HG03565 (cell line): Measurements from ENCODE around the gene ANGPTL4.
"Not testable (repeated sequence)": the region's sequence is repeated elsewhere in the genome, so short reads cannot be mapped to it uniquely, and the experiment has no call there.

ENCODE experiments used
- ATAC-seq: cut with Tn5 transposase; IDR thresholded peaks from one replicate; pipeline ENCODE4 v1.9.1; 2021; ENCODE audit warnings: mild to moderate bottlenecking, moderate library complexity; ENCODE audit not compliant: unreplicated experiment

Gene ANGPTL4

GRCh38 chr19:8358948-8359347, 5.0 kb upstream of the ANGPTL4 start:
- no peak for ATAC-seq

- no peak for ATAC-seq
Observed at GRCh38 chr19:8360196-8360595, 3.8 kb upstream of the ANGPTL4 start.

- ATAC-seq = no peak
Observed at GRCh38 chr19:8361921-8362793, 1.8 kb upstream of the ANGPTL4 start.

GRCh38 chr19:8366121-8366581, 2.2 kb downstream of the ANGPTL4 start:
- no peak for ATAC-seq

- no peak for ATAC-seq
Observed at GRCh38 chr19:8366961-8367326, 3.0 kb downstream of the ANGPTL4 start.

GRCh38 chr19:8367327-8368001, 3.5 kb downstream of the ANGPTL4 start:
- ATAC-seq = no peak

GRCh38 chr19:8370176-8371010, 6.4 kb downstream of the ANGPTL4 start:
- ATAC-seq = no peak

GRCh38 chr19:8371011-8371804, 7.3 kb downstream of the ANGPTL4 start:
- no peak for ATAC-seq

- ATAC-seq = no peak
Observed at GRCh38 chr19:8373867-8374813, 10.2 kb downstream of the ANGPTL4 start.

GRCh38 chr19:8375766-8376165, 11.8 kb downstream of the ANGPTL4 start:
- not testable (repeated sequence) for ATAC-seq

GRCh38 chr19:8376373-8376974, 12.5 kb downstream of the ANGPTL4 start:
- not testable (repeated sequence) for ATAC-seq

GRCh38 chr19:8377598-8377997, 13.6 kb downstream of the ANGPTL4 start:
- ATAC-seq = no peak

GRCh38 chr19:8379156-8379891, 15.4 kb downstream of the ANGPTL4 start:
- not testable (repeated sequence) for ATAC-seq

- ATAC-seq = not testable (repeated sequence)
Observed at GRCh38 chr19:8384569-8384968, 20.6 kb downstream of the ANGPTL4 start.

- ATAC-seq = not testable (repeated sequence)
Observed at GRCh38 chr19:8385103-8385502, 21.1 kb downstream of the ANGPTL4 start.

- ATAC-seq = not testable (repeated sequence)
Observed at GRCh38 chr19:8385566-8385965, 21.6 kb downstream of the ANGPTL4 start.

GRCh38 chr19:8386419-8386818, 22.5 kb downstream of the ANGPTL4 start:
- ATAC-seq = not testable (repeated sequence)

- no peak for ATAC-seq
Observed at GRCh38 chr19:8386990-8387389, 23.0 kb downstream of the ANGPTL4 start.
